NCI-H510A treated with DMSO at 0.1 percent for 48 hours (cell line): ENCODE measurements around the gene MRM2.

Experiments used
- DNase-seq: peaks from one replicate; lab custom pipeline; 2025; lab: John Stamatoyannopoulos, UW

Gene MRM2

DNA sequence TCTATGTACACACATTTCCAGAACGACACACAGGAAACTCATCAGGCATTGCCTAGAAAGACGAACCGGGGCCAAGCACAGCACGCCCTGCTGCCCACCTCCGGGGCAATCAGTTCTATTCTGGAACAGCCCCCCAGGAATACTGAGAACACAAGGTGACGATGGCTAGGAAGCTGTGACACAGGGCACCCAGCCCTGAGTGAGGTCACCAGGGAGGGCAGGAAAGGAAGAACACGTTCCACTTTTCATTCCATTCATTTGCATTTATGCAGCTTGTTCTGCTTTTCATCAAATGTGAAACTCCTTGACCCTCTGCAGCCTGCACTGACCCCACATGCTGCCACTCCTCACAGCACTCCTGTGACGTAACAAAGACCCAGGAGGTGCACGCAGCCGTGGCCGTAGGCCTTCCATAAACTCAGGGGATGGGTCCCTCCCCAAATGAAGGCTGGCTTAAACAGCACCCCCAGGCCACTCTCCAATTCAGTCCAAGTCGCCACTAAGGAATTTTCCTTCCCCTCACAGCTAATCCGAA, 38.2 kb downstream of the MRM2 start:
- DNase-seq, result no peak

- no peak for DNase-seq
Measured at GRCh38 chr7:2202901-2203765, 38.9 kb downstream of the MRM2 start.

DNA sequence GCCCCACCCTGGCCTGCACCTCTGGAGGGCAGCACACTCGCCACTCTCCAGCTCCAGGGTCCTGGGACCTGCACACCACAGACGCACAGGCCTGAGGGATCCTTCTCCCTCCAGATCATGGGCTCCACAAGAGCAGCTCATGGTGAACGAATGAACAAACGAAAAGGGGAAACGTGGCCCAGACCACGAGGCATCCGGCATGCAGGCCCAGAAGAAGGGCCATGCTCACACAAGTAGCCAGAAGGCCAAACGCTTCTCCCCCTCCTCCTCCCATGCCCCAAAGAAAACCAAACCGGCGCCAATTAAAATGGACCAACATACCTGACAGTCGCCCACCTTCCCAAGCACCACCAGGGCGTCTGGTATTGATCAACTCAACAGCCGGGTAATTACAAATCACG, 39.6 kb downstream of the MRM2 start:
- no peak for DNase-seq

- DNase-seq, result no peak
Measured at GRCh38 chr7:2201686-2202360, 40.2 kb downstream of the MRM2 start.

GRCh38 chr7:2201128-2201527, 40.9 kb downstream of the MRM2 start:
- DNase-seq, result no peak

DNA sequence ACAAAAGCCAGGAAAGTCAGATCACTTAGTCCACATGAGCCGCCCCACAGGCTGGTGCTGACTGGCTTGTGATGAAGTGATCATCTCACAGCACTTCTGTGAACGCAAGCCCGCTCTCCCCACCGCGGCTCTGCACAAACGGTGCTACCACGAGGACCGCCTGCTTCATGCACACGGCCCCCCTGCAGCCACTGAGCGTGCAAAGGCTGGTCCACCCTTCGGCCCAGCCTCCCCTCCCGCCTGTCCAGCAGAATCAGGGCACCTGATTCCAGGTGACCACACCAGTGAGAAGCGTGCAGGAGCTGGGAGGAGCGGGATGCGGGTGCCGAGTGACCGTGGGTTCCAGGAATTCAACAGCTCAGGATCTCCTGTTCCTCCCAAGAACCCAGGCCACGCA, 41.4 kb downstream of the MRM2 start:
- DNase-seq, result no peak

- DNase-seq, result no peak
Measured at GRCh38 chr7:2199956-2200583, 41.9 kb downstream of the MRM2 start.

DNA sequence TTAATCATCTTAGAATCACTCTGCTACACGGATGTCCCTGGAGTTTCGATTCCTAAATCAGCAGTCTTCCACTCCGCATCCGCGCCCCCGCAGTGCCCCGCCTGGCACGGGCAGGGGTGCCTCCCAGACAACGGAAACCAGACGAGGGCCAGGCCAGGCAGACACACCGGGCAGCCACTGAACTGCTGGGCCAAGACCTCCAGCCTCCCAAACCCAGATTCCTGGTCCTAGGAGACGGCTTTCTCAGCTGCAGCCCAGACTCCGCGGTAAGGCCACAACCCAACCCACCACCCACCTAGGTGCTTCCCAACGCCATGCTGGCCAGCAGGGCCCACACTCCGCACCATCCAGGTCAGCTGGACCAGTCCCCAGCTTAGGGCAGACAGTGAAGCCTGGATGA, 42.5 kb downstream of the MRM2 start:
- no peak for DNase-seq

DNA sequence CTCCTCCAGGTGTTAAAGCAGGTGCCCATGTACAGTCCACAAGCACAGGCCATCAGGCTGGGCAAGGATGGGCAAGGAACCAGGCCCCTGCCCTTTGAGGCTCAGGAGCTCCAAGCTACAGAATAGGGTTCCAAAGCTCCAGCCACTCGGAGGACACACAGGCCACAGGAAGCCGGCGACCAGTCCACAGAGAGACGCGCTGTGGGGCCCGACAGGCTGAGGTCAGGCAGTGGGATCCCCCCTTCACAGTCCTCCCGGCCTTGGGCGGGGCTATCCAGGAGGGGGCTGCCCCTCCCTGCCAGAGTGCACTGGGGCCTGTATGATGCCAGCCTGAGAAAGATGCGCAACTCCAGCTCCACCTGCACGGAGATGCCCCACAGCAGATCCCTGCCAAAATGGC, 43.2 kb downstream of the MRM2 start:
- DNase-seq, result no peak

DNA sequence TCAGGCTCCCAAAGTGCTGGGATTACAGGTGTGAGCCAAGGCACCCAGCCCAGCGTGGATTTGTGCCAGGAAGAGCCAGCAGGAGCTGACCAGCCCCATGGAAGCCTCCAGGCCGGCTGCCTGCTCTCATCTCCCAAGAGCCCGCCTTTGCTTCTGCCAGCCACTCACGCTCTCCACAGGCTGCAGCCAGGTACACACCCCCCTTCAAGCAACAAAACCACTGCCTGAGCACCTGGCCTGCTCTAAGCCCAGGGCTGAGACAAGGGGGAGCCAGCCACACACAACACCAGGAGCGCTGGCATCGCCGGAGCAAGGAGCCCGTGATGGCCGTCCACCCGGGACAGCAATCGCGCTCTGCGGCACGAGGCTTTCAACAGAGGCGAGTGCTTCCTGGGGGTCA, 43.8 kb downstream of the MRM2 start:
- peak; percentile 99 for DNase-seq

DNA sequence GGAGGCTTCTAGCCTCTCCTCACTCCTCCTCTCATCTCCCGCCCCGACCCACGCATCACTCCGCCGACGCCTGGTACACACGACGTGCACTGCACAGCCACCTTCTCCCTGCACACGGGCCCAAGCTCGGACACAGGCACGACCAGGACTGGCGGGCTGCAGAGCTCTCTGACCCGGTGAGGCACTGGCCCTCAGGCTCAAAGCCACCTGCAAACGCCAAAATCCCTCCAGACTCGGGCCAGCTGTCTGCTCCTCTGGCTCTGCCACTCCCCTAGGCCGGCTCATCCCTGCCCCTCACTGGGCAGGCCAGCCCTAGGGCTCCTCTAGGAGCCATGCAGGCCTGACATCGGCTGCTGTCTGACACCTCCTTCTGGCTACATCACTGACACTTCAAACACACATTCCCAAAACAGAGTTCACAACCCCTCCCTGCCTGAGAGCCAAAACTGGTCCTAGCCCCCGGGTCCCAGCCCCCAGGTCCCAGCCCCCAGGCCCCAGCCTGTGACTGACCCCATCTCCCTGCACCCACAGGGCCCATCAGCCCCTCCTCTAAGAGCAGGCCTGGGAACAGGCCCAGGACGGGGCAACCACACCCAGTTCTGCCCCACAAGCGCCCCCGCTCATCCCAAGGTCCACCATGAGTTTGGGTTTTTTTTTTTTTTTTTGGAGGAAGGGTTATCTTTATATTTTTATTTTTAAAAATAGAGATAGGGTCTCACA, 44.4 kb downstream of the MRM2 start:
- DNase-seq, result no peak

DNA sequence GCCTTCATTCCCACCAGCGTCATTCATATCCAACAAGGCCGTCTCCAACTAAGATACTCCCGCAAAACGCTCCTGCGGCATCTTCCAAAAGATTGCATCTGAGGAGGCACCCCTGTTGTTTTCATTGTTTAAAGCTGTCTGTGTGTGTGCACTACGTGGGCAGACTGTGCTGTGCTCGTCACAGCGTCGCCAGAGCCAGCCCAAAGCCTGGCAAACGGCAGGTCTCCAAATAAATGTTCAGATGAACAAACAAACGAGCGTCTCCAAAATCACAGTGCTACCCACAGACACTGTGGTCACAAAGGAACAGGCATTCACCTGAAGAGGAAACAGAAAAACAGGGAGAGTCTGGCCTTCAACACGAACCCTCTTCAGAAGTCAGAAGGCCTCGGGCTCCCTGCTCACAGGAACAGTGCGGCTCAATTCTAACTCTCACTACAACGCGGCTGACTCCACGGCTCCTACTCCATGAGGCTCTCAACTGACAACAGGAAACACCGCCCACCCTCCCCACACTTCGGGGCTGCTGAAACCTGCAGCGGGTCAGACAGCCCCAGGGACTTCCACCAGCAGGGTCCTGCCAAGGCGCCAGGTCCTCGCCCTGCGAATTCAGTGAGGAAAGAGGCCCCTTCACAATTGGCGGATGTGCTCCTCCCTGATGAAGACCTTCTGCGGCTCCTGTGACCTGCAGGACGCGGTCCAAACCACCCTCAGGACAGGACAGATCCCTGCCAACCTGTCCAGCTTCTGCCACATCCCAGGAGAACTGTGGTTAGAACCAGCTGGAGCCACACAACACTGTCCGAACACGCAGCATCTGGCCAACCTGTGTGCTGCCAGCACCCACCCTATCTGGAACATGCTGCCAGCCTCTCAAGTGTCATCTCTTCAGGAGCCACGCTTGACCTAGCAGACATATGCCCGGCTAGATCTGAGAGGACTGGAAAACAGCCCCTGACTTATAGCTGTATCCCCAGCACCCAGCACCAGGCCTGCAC, 45.3 kb downstream of the MRM2 start:
- peak; percentile 93 for DNase-seq

DNA sequence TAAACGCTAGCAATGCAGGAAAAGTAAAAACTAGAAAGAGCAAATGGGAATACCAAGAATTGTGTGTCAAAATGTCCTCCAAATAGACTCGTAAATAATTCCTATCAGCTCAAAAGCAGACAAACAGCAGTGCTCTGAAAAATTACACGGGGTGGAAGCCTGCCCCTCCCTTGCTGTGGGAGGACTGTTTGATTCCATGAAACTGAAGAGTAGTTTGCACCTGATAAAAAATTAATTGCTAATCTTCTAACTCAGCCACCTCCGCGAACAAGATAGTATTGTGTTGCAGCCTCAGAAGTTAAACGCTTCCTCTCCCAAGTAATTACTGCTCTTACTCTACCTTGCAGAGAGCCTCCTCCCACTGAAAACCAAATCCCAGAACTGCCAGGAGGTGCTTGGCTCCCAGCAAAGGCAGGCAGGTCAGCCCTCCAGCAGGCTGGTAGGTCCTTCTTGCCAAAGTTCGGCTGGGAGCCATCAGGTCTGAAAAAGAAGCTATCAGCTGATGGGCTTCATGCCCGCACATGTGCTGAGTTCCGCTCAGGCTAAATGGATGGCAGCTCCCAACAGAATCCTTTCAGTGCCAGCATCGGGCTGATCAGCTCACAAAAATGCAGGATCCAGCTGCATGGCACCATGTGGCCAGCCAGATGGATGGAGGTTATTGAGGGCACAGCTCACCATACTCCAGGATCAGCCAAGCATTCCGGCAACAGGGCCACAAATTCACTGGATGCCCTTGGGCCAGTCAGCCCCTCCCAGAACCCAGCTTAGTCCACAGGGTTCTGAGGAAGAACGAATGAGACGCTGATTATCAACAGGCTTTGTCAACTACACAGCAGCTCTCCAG, 46.4 kb downstream of the MRM2 start:
- DNase-seq, result peak; percentile 90

- DNase-seq, result no peak
Measured at GRCh38 chr7:2193575-2194305, 48.3 kb downstream of the MRM2 start.

GRCh38 chr7:2192831-2193534, 49.0 kb downstream of the MRM2 start:
- peak; percentile 99 for DNase-seq

- DNase-seq, result peak; percentile 89
Measured at GRCh38 chr7:2191016-2191415, 51.0 kb downstream of the MRM2 start.

GRCh38 chr7:2190531-2190930, 51.5 kb downstream of the MRM2 start:
- DNase-seq, result peak; percentile 93

DNA sequence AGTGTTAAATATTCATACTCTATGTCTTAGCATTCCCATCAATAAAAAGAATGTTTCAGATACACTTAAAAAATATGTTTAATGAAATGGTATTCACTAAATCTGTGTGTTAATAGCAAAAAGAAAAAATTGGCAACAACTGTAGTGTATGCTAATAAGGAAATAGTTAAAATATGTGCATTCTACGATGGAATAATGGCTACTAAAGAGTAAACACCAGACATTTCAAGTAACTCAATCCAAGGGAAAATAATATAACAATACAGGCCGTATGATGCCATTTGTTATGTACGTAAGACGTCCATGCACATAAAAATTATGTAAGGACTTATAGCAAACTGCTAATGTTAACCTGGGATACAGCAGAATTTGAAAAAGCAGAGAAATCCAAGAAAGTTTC, 55.8 kb downstream of the MRM2 start:
- no peak for DNase-seq

GRCh38 chr7:2185715-2186114, 56.3 kb downstream of the MRM2 start:
- no peak for DNase-seq
